Left lung (tissue), 10 donors: ENCODE measurements around the gene CEND1. TPM values are rescaled to one million over a fixed set of nuclear protein-coding genes. Genes with fewer than 3 reads are reported as not detected.

Experiments used
- ATAC-seq: fragments of 200-7000 bp; cut with Tn5 transposase; one replicate; pipeline ENCODE4 v1.9.1; 2020; ENCODE audit warnings: moderate library complexity
- DNase-seq, 4 donors: peaks; one replicate each; pipeline ENCODE4 v3.0.0-alpha.2; 2013 to 2020
- H3K27ac ChIP-seq, 2 donors: fragments of 200-600 bp; sonication (generic) in 1 of 2; one replicate each; pipeline versions ENCODE4 v1.5.0 to v1.8.0; 2020 to 2021
- H3K27me3 ChIP-seq, 2 donors: fragments of 200-600 bp; sonication (generic) in 1 of 2; one replicate each; pipeline versions ENCODE4 v1.5.0 to v1.8.0; 2020 to 2021
- H3K36me3 ChIP-seq, 2 donors: fragments of 200-600 bp; sonication (generic) in 1 of 2; one replicate each; pipeline versions ENCODE4 v1.5.0 to v1.8.0; 2020 to 2021
- H3K4me1 ChIP-seq, 2 donors: fragments of 200-600 bp; one replicate each; pipeline ENCODE4 v1.8.0; 2021
- H3K4me3 ChIP-seq, 2 donors: fragments of 200-600 bp; sonication (generic) in 1 of 2; one replicate each; pipeline versions ENCODE4 v1.5.0 to v1.8.0; 2020 to 2021; ENCODE audit warnings: mild to moderate bottlenecking in 1 of 2
- H3K9me3 ChIP-seq, 2 donors: fragments of 200-600 bp; sonication (generic) in 1 of 2; one replicate each; pipeline versions ENCODE4 v1.5.0 to v1.8.0; 2020 to 2021
- intact Hi-C, 2 donors: fragments of 100-400 bp; cut with DNase I; formaldehyde crosslinking; loops; one replicate each; pipeline versions ENCODE4 v1.11.2 to v1.14.2; 2022
- polyA plus RNA-seq, 6 donors: library from polyadenylated mRNA; unstranded; fragments of 120-200 nt; gene quantifications; one replicate each; pipeline ENCODE4 v1.2.1, GENCODE V29; 2013; ENCODE audit not compliant: insufficient read length in 6 of 6
- total RNA-seq, 2 donors: library from RNA; stranded (reverse); fragmentation: NEBNext Ultra II Directional; extraction: Animal tissue kit (Norgen Biotek cat#: 25700); gene quantifications; one replicate each; pipeline ENCODE4 v1.2.1, GENCODE V29; 2021
- TF ChIP-seq, protein P1 (sequence below), 2 donors: fragments of 200-600 bp; sonication (generic) in 1 of 2; IDR thresholded peaks; one replicate each; pipeline versions ENCODE4 v1.5.0 to v1.8.0; 2021; ENCODE audit warnings: antibody characterized with exemption in 2 of 2
- donor health status: DM: no; HTN: yes; CAD: no.
- donor health status: DM: no; HTN: no; CAD: no.

Gene CEND1
- total and polyA plus RNA-seq, 8 donors, result 0.11 to 0.47 (median 0.36) TPM; not detected in 1

DNA sequence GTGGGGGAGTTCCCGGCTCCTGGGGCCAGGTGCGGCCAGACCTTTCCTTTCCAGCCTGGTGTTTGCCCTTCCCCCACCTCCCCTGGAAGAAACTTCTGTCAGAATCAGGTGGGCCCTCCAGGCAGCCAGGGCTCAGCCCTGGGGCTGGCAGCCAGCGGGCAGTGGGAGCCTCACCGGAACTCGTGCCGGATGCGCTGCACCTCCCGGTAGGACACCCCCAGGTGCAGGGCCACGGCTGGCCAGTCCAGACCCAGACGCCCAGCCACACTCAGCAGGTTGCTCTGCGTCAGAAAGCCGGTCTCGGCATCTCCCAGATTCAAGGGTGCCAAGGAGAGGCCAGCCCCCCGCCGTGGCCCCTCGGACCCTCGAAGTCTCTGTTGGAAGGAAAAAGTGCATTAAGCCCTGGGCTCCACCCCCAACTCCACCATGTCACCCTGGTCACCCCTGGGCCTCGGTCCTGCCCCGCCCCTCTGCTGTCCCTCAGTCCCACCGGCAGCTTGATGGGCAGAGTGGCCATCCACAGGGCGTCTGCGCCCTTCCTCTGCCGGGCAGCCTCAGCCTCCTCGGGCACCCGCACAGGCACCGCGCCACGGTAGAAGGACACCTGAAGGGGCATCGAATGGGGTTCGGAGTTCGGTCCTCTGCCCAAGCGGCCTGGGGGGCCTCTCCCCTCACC, 9.9 kb upstream of the CEND1 start:
- H3K27ac ChIP-seq, result no peak overlapping the region
- ATAC-seq, result no peak
- intact Hi-C loops, result no loop called here

DNA sequence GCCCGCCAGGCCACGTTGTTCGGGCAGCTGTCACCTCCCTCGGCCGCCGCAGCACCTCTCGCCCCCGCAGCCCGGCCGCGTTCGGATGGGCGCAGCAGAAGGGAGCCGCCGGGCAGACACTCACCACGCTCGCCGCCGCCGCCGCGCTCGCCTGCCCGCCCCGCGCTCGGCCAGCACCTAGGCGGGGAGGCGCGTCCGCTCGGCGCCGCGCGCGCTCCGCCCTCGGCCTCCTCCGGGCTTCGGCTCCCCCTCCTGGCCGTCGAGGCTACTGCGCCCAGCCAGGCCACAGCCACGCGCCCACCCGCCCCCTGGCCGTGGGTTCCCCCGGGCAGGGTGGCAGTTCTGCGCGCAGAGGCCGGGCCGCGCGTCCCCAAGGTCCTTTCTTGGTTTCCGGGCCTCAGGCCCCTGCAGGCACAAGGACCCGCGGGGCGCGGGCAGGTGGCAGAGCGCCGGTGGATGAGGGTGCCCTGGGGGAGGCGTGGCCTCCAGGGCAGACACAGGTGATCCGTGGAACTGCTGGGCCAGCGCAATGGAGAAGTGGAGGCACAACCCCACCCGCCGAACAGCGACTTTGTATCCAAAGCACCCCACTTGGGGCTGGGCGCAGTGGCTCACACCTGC, 8.3 kb upstream of the CEND1 start, which contains the start of gene SLC25A22:
Gene SLC25A22, minus strand, starts transcription at position 189 of the 621 bp plus-strand sequence. CDS start 3,275 bp downstream, outside the sequence.
- Histone ChIP-seq H3K27ac (peak within 1 kb of the TSS; percentile 67 to 85), H3K27me3 (no peaks in the 10 kb centered on the region), H3K9me3 (no peaks in the 10 kb centered on the region), H3K4me1 (peaks cover 20 to 42% of the 10 kb centered on the region in 2 donors), H3K4me3 (peak within 1 kb of the TSS; percentile 75 to 89), H3K36me3 (peaks cover 0 to 46% of the 10 kb centered on the region in 2 donors)
- peak; percentile 76 to 97 (median 82) for DNase-seq
- peak; percentile 73 for ATAC-seq
- intact Hi-C loops, result no loop called here
- TF ChIP-seq, protein P1, sequence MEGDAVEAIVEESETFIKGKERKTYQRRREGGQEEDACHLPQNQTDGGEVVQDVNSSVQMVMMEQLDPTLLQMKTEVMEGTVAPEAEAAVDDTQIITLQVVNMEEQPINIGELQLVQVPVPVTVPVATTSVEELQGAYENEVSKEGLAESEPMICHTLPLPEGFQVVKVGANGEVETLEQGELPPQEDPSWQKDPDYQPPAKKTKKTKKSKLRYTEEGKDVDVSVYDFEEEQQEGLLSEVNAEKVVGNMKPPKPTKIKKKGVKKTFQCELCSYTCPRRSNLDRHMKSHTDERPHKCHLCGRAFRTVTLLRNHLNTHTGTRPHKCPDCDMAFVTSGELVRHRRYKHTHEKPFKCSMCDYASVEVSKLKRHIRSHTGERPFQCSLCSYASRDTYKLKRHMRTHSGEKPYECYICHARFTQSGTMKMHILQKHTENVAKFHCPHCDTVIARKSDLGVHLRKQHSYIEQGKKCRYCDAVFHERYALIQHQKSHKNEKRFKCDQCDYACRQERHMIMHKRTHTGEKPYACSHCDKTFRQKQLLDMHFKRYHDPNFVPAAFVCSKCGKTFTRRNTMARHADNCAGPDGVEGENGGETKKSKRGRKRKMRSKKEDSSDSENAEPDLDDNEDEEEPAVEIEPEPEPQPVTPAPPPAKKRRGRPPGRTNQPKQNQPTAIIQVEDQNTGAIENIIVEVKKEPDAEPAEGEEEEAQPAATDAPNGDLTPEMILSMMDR (IDR thresholded peaks at IDR 0.05), result peak; percentile 91 to 93

More for the DNA sequence above, 9.9 kb upstream of the CEND1 start:
- Histone ChIP-seq H3K27me3 (no peaks in the 10 kb centered on the region), H3K36me3 (peaks cover 0 to 31% of the 10 kb centered on the region in 2 donors), H3K9me3 (no peaks in the 10 kb centered on the region), H3K4me3 (no peak overlapping the region), H3K4me1 (peaks cover 31 to 48% of the 10 kb centered on the region in 2 donors)
- peak in 1 of 4 donors; percentile 75 for DNase-seq
- TF ChIP-seq, protein P1 (IDR thresholded peaks at IDR 0.05), result no peak

DNA sequence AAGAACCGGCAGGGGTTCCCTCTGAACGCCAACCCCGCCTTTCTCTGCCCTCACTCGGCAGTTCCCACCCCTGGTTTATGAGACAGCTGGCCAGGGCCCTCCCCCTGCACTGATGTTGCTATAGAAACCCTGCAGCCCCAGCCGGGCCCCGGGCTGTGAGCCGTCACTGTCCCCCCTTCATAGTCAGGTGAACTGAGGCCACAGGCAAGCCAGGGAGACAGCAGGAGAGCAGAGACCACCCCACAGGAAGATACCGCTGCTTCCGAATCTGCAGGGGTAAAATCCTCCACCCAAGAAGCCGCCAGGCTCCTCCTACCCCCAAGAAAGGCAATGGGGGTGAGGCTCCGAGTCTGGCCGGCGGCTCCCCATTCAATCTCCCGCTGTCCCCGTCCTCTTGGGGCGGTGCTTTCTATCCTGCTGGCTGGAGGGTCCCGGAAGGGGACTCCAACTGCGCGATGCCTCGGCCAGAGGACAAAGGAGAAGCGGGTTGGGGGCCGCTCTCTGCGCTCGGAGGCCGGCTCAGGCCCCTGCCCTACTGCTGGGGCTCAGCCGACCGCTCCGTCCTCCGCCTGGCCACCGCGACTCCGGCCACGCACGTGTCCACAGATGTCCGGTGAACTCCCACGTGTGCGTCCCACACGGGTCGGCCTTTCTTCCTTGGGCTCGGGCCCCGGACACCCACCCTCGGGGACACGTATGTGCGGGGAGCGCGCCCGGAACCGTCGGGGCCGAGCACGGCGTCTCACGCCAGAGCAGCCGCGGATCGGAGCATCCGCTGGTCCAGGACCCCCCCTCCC, 7.6 kb upstream of the CEND1 start:
- ATAC-seq, result peak; percentile 56
- TF ChIP-seq, protein P1 (IDR thresholded peaks at IDR 0.05), result no peak

DNA sequence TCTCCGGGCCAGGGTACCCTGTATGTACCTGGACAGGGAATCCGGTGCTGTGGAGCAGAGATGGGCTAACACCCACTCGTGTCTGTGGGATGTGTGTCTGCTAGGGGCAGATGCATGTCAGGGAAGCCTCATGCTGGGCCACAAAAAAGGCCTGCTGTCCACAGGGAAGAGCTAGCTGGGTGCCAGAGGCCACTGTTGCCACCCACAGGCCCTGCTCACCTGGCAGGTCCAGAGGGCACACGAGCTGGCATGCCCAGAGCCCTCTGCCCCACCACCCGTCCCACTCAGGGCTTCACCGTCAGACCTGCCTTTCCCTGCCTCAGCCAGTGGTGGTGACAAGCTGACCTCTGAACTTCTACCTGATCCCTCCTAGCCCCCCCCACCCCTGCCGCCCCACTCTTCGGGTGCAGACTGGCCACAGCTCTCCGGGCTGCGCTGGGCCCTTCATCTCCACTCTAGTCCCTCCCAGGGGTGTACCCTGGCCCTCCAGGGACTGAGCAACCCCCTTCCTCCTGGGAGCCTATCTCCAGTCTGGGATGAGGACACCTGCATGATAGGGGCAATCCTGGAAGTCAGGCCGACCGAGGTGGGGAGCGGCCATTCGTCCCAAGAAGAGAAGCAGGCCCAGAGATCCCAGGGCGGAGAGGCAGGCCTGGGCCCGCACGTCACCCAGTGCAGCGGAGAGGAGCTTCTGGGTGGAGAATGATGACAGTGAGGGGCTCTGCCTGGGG, 6.8 kb upstream of the CEND1 start:
- peak overlapping the region; percentile 67 to 85 for H3K27ac ChIP-seq
- peaks cover 0 to 51% of the 10 kb centered on the region in 2 donors for H3K36me3 ChIP-seq
- H3K4me3 ChIP-seq, result peak overlapping the region; percentile 75 to 89
- peak in 1 of 4 donors; percentile 81 for DNase-seq
- peaks cover 20 to 42% of the 10 kb centered on the region in 2 donors for H3K4me1 ChIP-seq
- H3K9me3 ChIP-seq, result no peaks in the 10 kb centered on the region
- H3K27me3 ChIP-seq, result no peaks in the 10 kb centered on the region
- intact Hi-C loops, result no loop called here
- TF ChIP-seq, protein P1 (IDR thresholded peaks at IDR 0.05), result no peak
- no peak for ATAC-seq

More for the DNA sequence above, 7.6 kb upstream of the CEND1 start:
- Histone ChIP-seq H3K4me3 (peak overlapping the region; percentile 75 to 89), H3K4me1 (peaks cover 20 to 42% of the 10 kb centered on the region in 2 donors), H3K27ac (peak overlapping the region; percentile 67 to 85), H3K36me3 (peaks cover 0 to 51% of the 10 kb centered on the region in 2 donors), H3K9me3 (no peaks in the 10 kb centered on the region), H3K27me3 (no peaks in the 10 kb centered on the region)
- DNase-seq, result peak; percentile 76 to 91 (median 82)
- intact Hi-C loops, result no loop called here
